SW480 (cell line): ENCODE results near the gene DCP1A.
A peak's percentile ranks its signal among the peaks of the same experiment; 100 is the strongest.
"Not testable (repeated sequence)": the region's sequence is repeated elsewhere in the genome, so short reads cannot be mapped to it uniquely, and the experiment has no call there.

Experiments
- DNase-seq: peaks from one replicate; pipeline ENCODE4 v3.0.0-alpha.2; 2016; ENCODE audit warnings: low spot score

DCP1A gene

DNA sequence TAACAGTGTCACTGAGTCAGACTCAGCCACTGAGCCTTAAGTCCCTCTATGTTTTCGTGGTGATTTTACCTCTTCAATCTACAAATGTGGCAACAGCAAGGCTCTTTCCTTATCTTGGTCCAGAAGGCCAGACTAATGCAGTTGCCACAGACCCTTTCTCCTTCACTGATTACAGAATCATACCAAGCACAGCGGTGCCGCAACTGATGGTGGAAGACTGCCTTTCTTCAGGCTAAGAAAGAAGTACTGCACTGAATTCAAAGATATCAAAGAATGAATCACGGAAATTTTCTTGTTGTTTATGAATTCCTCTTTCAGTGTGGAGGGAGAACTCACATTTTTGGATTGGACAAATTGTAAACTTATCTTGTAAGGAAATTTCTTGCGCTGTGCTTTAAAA lies 18.6 kb downstream of the DCP1A start:
- no peak for DNase-seq

DNA sequence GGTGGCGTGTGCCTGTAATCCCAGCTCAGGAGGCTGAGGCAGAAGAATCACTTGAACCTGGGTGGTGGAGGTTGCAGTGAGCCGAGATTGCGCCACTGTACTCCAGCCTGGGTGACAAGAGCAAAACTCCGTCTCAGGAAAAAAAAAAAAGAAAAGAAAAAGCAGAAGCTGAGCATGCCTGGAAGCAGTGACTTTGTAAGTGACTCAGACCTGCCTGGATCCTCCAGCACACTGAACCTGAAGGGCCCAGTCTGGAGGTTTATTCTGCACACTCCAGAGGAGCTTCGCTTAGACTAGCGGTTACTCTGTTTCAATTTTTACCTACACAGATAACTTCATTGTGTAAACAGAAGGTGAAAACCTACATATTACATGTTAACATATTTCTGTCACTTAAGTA lies 19.4 kb downstream of the DCP1A start:
- not testable (repeated sequence) for DNase-seq

DNA sequence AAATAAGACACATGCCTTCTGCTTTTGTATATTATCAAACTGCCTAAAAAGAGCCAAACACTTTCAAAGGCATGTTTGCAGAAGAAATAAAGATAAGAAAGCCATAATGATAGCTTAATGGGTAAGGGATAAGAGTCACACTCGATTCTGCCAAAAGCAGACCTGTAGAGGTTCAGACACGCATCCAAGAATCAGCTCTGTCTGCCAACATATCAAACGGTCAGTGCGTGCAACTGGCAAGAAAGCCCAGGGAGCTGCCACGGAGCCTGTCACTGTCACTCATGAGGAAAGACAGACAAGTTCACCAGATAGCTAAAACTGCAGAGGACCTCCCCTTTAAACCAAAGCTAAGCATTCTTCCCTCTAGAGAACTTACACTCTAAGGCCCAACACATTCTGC lies 23.2 kb downstream of the DCP1A start:
- DNase-seq = no peak

DNA sequence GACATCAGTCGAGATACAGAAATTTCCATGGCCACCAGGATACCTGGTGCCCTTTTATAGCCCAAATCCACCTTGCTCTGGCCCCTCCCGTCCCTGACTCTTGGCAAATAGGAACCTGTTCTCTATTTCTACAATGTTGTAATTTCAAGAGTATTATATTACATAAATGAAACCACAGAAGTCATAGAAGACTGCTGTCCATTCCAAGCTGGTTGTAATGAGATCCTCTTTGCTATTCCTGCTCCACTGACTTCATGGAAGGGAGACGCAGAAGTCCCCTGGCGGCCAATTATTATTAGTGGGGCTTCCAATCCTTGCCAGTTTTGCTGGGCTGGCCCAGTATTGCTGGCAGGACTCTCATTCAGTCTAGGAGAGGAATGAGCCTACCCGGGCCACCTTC lies 26.6 kb downstream of the DCP1A start:
- DNase-seq = no peak

DNA sequence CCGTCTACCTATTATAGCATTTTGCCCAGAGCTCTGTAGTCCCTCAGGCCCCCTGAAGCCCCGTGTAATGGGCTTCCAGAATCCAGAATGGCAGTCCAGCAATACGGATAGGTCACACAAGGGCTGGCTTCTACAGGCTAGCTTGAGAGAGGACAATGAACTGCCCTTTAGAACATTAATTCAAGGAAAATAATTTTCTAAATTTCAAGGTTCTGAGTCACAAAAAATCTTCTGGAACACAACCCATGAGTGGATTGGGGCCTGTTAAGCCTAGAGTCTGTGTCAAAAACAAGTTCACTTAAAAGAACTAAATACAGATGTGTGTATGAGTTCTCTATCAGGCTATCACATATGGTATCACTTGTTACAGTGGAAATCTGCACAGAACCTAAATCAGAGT lies 28.8 kb downstream of the DCP1A start:
- no peak for DNase-seq

DNA sequence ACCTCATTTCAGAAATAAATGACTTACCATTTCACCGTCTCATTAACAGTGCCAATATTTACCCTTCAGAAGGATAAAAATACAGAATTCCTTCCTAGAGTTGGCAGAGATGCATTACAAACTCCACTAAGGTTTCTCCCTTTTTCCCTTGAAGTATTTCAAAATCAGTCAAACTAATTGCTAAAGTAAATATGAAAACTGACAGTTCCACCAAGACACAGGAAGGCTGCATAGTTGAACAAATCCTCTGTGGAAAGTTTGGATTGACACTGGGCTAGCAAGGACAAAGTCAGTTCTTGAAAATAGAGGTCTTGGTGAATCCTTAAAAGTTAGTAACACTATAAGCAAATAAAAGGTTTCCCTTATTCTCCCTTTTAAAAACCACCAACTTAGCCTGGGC lies 34.5 kb downstream of the DCP1A start:
- DNase-seq = no peak

DNA sequence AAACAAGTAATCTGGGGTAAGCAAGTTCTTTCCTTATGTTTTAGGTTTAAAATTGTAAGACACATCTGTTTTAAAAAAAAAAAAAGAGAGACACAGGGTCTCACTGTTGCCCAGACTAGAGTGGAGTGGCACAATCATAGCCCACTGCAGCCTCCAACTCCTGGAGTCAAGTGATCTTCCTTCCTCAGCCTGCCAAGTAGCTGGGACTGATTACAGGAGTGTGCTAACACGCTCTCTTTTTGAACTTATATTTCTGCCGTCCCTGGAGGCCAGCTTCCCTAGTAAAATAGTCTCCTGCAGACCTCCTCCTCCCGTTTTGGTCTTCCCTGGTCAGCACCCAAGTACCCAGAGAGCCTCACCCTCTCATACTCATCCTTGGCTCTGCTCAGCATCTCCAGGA lies 35.5 kb downstream of the DCP1A start:
- no peak for DNase-seq

DNA sequence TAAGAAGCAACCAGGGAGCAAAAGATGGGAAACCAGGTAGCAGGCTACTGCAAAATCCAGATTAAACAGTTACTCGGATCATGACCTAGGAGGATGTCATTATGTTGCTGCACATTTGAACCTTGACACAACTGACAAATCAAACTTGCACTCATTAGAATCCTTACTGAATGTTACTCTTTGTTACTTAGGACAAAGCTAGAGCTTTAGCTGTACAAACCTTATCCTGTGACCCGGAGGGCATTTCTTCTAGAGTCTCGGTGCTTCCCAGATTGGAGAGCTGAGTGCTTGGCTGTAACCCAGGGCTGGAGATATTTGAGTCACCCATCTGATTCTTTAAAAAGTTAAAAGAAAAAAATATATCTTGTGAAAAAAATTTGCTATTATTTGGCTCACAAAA lies 43.4 kb downstream of the DCP1A start:
- DNase-seq = no peak

DNA sequence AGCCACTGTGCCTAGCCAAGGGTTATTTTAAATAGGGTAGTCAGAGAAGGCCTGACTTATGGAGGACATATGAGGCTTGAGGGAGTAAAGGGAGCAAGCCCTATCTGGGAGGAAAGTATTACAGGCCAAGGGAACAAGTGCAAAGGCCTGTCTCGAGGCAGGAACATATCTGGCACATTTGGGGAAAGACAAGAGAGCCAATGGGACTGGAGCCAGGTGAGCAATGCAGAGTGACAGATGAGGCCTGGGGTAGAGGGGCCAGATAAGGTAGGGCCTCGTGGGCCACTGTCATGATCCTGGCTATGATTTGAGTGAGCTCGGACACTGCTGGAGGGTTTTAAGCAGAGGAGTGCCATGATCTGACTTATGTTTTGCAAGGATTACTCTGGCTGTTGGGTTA lies 43.8 kb downstream of the DCP1A start:
- no peak for DNase-seq

DNA sequence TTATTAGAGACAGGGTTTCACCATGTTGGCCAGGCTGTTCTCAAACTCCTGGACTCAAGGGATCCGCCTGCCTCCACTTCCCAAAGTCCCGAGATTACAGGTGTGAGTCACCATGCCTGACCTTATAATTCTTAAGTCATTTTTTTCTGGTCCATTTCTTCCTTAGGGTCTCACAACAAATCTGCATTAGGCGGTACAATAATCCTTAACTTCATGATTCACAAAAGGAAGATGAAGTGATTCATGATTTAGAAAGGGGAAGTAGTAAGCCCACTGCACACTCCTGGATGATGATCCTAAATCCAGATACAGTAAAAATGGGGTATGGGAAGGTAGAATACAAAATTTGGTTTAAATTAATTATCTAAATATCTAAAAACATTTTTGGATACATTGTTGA lies 46.5 kb downstream of the DCP1A start:
- DNase-seq = no peak

DNA sequence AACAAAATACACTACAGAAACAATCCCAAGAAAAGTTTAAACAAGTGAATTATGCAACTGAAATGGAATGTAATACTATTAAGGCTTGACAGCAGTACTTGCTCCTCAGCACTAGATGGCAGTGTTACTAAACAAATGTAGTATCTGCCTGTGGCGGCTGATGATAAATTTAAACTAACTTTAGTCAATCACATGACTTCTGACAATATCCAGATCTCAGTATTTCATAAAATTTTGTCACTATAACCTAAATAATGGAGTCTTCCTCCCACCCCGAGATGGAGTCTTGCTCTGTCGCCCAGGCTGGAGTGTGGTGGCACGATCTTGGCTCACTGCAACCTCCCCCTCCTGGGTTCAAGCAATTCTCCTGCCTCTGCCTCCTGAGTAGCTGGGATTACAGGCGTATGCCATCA lies 47.7 kb downstream of the DCP1A start:
- DNase-seq = peak; percentile 61

DNA sequence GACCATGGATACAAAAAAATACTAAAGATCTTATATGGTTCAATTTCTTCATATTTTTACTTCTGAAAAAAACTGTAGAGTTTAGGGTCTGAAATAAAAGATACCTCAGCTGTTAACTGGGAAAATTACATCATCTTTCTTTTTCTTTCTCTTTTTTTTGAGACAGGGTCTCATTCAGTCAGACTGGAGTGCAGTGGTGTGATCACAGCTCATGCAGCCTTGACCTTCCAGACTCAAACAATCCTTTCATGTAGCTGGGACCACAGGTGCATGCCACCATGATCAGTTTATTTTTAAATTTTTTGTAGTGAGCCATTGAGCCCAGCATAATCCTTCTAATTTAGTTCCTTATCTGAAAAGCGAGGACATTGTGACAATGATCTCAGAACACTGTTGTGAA lies 51.9 kb downstream of the DCP1A start:
- DNase-seq = no peak

DNA sequence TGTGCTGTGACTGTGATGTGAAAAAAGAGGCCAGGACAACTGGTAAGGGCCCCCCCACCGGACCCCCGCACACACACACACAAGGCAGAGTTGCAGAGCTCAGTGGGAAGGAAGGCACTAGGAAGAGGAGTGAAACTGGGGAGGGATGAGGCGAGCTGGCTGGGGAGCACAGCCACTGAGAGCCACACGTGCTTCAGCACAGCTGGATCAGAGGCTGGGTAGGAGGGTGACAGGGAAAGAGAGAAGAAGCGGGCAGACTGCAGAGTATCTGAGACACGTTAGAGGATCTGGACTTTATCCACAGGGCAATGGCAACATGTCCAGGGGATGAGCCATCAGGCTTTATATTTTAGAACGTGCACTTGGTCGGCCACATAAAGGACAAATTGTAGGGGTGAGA lies 53.5 kb downstream of the DCP1A start:
- DNase-seq = no peak

DNA sequence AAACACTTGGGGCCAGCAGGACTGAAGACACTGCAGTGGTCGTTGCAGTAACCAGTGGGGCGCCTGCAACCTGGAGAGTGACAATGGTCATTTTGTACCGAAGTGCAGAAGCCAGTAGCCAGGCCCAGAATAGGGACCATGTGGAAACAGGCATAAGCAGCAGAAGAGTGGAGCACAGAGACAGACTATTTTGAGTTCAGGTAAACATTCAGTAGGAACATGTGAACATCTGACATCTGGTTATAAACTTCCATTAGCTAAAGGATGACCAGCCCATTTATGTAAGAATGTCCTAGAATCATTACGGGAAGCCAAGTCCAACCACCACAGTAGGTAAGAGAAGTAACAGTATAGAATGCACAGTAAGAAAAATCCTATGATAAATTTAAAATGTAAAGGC lies 59.1 kb downstream of the DCP1A start:
- DNase-seq = no peak

DNA sequence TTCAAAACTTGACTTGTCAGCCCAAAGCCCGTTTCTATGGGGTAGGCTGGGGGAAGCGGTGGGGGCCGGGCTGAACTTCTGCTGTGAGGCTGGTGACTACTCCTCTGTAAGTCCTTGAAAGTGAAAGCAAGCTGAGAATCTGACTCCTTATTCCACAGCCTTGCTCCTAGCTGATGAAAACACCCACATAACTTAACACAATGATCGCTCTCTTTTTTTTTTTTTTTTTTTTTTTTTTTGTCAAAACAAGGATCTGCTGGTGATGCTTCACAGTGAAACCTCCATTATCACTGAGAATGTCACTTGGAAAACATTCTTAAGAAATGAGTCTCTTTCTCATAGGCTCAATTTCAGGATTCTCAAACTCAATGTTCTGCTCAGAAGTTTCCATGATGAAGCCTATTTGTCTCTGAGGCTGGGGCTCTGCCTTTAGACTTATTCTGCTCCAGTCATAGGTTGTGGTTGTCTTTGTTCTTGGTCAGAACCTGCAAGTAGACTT lies 60.2 kb downstream of the DCP1A start:
- DNase-seq = no peak

DNA sequence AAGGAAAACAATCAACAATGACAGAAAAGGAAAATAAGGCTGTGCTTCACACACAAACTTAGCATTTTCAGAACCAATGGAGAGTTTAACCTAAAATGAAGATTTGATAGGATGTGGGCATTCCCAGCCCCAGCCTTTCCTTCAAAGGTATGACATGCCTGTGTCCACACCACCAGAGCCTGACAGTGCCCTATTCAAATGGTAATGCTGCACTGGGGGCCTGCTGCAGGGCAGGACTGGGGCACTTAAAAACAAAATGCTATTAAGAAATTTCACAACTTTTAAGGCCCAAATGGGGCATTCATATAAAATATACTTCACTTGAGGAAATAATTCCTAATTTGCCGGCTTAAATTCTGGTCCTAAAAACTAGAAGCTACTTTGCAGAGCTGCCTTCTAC lies 60.6 kb downstream of the DCP1A start:
- DNase-seq = no peak

DNA sequence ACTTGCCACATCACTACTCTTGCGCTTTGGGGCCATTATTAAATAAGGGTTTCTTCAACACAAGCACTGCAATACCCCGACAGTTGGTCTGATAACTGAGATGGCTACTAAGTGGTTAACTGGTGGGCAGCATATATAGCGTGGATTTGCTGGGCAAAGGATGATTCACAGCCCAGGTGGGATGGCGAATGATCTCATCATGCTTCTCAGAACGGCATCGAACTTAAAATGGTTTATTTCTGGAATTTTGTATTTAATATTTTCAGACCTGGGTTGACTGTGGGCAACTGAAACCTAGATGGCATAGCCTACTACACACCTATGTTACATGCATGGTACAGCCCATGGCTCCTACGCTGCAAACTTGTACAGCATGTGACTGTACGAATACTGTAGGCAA lies 64.8 kb downstream of the DCP1A start:
- DNase-seq = no peak

DNA sequence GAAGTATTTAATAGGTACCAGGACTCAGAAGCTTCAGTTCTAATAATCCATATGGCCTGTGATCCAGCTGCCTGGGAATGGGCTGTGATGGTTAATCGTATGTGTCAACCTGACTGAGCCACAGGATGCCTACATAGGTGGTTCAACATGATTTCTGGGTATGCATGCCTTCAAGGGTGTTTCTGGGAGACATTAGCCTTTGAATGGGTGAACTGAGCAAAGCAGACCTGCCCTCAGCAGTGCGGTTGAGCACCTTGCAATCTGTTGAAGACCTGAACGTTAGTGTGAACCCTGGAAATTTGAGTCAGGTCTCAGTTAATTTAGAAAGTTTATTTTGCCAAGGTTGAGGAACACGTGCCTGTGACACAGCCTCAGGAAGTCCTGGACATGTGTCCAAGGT lies 68.7 kb downstream of the DCP1A start:
- DNase-seq = no peak

DNA sequence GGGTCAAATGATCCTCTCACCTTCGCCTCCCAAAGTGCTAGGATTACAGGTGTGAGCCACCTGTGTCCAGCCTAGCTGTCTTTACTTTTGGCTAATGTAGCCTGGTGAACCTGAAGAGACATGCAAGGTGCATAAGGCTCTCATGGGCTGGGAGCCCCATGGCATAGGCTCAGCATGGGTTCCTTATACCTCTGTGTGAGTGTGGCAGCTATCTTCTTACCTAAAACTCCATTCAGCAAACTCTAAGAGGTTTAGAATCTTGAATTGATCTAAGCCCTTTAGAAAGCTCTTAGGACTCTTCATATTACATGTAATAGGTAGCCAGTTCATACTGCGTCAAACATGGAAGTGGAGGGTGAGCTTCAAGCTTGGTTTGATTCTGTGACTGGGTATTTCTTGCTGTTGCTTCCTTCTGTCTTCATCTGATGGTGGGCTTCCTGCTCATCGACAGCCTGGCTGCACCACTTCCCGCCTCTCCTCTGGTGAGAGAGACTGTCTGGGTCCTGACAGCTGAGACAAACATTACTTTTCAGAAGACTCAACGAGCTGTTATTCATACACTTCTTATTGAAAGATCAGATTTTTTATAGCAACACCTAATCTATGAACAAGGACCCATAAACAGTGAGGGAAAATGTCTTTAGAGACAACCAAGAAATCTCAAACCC lies 72.3 kb downstream of the DCP1A start:
- no peak for DNase-seq

DNA sequence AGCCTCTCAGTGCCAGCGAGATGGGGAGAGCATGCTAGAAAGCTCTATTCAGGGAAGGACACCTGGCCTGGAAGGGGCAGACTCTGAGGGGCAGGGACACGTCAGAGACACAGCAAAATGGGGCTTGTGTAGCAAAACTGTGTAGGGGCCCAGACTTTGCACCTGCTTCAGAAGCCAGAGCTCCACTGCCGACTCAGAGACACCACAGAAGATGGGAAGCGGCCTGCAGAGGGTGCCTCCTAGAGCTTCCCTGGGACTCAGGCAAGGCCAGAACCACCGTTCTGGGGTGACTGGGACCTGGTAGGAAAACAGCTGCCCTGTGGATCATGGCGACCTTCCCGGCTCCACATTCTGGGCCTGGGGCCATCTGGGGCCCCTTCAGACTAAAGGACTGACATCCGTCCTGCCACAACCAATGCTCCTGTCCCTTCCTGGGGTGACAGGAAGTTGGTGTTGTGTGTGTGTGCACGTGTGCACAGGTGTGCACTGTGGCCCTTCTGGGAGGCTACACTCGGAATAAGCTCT lies 74.1 kb downstream of the DCP1A start:
- DNase-seq = no peak

DNA sequence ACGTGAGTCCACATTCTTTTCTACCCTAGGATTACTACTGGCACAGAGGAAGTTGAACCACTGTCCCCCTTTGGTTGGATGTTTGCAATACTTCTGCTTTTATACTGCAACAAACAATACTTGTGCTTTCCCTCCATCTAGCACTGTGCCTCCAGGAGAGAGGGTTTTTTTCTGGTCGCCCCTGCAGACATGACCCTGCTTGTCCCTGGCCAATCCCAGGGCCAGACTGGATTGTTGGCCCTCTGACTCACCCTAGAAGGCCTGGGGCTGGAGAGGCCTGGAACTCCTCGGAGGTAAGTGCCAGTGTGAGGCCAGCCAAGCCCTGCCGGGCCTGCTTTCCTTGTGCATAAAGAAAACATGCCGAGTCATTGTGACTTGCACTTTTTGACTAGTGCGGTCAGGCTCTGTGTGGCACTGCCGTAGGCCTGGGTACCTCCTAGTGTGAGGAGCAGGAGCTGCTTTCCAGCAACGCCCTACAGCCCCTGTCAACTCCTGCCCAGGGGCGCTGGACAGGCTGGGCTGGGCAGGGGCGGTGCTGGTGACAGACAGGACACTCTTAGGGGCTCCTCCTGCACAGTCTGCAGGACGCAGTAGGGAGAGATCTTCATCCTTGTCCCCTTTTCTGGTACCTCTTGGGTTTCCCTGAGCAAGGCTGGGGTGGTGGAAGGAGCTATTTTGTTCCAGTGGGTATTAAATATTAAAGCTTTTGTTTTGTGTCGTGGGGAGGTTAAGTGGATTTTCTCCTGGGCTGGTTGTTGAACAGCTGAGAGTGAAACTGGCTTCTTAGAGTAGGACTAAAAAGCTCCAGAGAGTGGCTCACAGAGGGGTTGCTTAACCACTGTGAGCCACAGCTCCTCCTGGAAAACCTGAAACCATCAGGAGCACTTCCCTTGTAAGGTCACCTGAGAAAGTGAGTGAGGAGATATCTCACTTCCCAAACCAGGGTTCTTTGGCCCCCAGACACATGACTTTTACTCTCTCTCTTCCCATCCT lies 77.2 kb downstream of the DCP1A start:
- peak; percentile 95 for DNase-seq

DNA sequence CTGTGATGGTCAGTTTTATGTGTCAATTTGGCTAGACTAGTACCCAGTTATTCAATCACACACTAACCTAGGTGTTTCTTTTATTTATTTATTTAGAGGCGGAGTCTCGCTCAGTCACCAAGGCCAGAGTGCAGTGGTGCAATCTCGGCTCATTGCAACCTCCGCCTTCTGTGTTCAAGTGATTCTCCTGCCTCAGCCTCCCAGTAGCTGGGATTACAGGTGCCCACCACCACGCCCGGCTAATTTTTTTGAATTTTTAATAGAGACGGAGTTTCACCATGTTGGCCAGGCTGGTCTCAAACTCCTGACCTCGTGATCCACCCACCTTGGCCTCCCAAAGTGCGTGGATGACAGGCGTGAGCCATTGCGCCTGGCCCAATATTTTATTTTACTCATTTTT lies 78.2 kb downstream of the DCP1A start:
- DNase-seq = not testable (repeated sequence)

DNA sequence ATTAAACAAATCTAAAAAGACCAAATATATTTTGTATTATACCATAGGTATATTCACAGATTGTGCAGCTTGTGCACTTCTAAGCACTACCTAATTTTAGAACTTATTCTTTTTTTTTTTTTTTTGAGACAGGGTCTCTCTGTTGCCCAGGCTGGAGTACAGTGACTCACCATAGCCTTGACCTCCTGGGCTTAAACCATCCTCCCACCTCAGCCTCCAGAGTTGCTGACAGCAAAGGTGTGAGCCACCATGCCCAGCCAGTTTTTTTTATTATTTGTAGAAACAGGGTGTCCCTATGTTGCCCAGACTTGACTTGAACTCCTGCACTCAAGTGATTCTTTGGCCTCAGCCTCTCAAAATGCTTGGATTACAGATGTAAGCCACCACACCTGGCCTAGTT lies 79.6 kb downstream of the DCP1A start:
- DNase-seq = no peak
